ENCODE results near the gene MIPOL1. TPM values are rescaled to one million over a fixed set of nuclear protein-coding genes. Genes with fewer than 3 reads are reported as not detected.

The MIPOL1 gene
- total RNA-seq, 1 donor from 2014 or later: not detected

Other genes starting within 250 kb of the MIPOL1 start
- not detected in 2 replicates for gene SLC25A21, start 25.3 kb upstream of the MIPOL1 start, total RNA-seq

Measured in activated CD4-positive, alpha-beta T cell treated with anti-CD3 and anti-CD28 coated beads, Interleukin-2, amount 10 ng/mL, durations not matched to agents 24 days and 14 days (primary cell).